ENCODE results near the gene BTN1A1.
"Not testable (repeated sequence)": the region's sequence is repeated elsewhere in the genome, so short reads cannot be mapped to it uniquely, and the experiment has no call there.

GRCh38 chr6:26524314-26524713 is 24.2 kb downstream of the BTN1A1 start:
- TF ChIP-seq CTCF (IDR thresholded peaks at IDR 0.05; ENCODE audit: low read depth, low read length); EZH2phosphoT487 (IDR thresholded peaks at IDR 0.05; ENCODE audit: low read depth): not testable (repeated sequence)
